CD1c-positive myeloid dendritic cell (primary cell): ENCODE results near the gene GCSH.
"Not testable (repeated sequence)": the region's sequence is repeated elsewhere in the genome, so short reads cannot be mapped to it uniquely, and the experiment has no call there.

ENCODE experiments used
- DNase-seq: peaks from one replicate; pipeline ENCODE4 v3.0.0-alpha.2; 2016; ENCODE audit errors: extremely low spot score

Gene GCSH

GRCh38 chr16:81095953-81096714 lies at the start of gene GCSH:
GCSH (minus strand) TSS chr16:81096395; CDS start chr16:81096278, 117 bp downstream.
- DNase-seq = peak; percentile 98

DNA sequence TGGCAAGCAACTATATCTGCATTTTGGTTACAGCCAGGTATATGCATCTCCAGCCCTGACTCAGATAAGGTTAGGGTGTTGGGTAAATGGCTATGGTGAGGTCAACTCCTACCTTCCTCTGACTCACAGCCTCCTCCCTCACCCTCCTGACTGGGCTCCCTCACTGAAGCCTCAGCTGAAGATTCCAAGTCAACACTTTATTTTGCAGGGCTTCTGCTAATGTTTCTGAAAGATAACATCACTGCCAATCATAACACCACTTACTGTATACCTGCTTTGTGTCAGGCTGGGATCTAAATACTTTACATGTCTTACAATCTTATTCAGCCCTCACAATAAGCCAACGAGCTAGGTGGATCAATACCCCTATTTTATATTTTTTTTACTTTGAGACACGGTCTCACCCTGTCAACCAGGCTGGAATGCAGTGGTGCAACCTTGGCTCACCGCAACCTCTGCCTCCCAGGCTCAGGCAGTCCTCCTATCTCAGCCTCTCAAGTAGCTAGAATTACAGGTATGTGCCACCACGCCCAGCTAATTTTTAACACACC lies 47.8 kb upstream of the GCSH start:
- DNase-seq = no peak

- no peak for DNase-seq
Observed at GRCh38 chr16:81142864-81143263, 46.7 kb upstream of the GCSH start.

- DNase-seq = no peak
Observed at GRCh38 chr16:81140930-81141780, 45.0 kb upstream of the GCSH start.

- no peak for DNase-seq
Observed at GRCh38 chr16:81138831-81139557, 42.8 kb upstream of the GCSH start.

GRCh38 chr16:81137754-81138153 lies 41.6 kb upstream of the GCSH start:
- DNase-seq = no peak

DNA sequence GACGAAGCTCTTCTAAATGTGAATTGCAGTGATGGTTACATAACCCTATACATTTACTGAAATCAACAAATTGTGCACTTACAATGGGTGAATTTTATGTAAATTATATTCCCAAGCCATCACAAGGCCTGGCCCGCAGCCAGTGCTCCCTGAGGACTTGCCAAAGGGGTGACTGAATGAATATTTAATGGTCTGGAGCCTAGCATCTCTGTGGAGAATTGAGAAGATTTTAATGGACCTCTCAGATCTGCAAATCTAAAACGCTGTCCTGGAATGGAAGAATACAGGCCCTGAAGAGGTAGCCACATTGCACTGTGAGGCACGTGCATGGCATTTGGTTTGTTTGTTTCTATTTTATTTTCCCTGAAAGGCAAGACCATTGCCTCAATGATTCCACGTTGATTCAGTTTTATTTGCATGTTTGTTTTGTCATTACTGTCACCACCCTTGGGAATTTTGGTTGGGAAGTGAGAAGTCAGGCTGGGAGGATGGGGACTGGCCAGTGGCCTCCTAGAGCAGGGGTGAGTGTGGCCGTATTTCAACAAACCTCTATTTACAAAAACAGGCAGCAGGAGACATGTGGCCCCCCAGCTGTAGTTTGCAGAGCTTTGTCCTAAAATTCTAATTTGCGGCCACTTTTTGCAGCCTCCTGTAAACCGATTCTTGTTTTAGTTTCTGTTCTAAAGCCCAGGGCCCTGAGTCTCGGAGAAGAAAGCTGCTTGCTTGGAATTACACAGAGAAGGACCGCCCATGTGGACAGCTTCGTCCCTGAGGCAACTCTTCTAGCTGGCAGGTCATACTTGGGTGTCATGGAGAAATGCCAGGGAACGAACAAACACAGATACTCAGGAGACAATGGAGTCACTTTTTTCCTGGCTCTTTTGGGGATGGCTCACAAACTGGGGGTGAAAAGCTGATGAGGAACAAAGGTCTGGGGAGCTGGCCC lies 40.5 kb upstream of the GCSH start:
- no peak for DNase-seq

- no peak for DNase-seq
Observed at GRCh38 chr16:81130126-81130525, 33.9 kb upstream of the GCSH start.

- no peak for DNase-seq
Observed at GRCh38 chr16:81128726-81129524, 32.7 kb upstream of the GCSH start.

- DNase-seq = no peak
Observed at GRCh38 chr16:81127051-81127450, 30.9 kb upstream of the GCSH start.

- no peak for DNase-seq
Observed at GRCh38 chr16:81123092-81123852, 27.1 kb upstream of the GCSH start.

- DNase-seq = no peak
Observed at GRCh38 chr16:81121474-81121990, 25.3 kb upstream of the GCSH start.

GRCh38 chr16:81117436-81117835 lies 21.2 kb upstream of the GCSH start:
- DNase-seq = no peak

GRCh38 chr16:81116285-81116684 lies 20.1 kb upstream of the GCSH start:
- no peak for DNase-seq

- DNase-seq = no peak
Observed at GRCh38 chr16:81112453-81112852, 16.3 kb upstream of the GCSH start.

DNA sequence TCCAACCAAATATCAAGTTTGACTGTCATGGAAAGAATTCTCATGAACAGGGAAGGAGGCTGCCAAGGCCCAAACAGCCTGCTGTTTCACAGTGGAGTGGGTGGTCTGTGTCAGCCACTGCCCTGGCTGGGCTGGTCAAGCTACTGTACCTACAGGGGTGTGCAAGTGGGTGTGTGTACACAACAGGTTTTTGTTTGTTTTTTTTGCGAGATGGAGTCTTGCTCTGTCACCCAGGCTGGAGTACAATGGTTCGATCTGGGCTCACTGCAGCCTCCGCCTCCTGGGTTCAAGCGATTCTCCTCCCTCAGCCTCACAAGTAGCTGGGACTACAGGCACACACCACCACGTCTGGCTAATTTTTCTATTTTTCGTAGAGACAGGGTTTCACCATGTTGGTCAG lies 13.1 kb upstream of the GCSH start:
- not testable (repeated sequence) for DNase-seq

GRCh38 chr16:81107511-81107910 lies 11.3 kb upstream of the GCSH start:
- DNase-seq = no peak

GRCh38 chr16:81106826-81107503 lies 10.8 kb upstream of the GCSH start:
- DNase-seq = no peak
